IMR-90 (cell line): Measurements from ENCODE around the gene EFCAB8. TPM values are rescaled to one million over a fixed set of nuclear protein-coding genes. Genes with fewer than 3 reads are reported as not detected.

Experiments
- ATAC-seq: fragments of 200-7000 bp; cut with Tn5 transposase; 2 replicates; pipeline ENCODE4 v1.9.1; 2020; ENCODE audit warnings: low read depth, mild to moderate bottlenecking, moderate library complexity
- BruUV-seq: library from RNA; stranded (reverse); fragments of 400-500 nt; replicated peaks from 2 replicates; lab custom pipeline; 2021; lab: Mats Ljungman, UMichigan
- CTCF ChIA-PET: fragments of 300-600 bp; formaldehyde crosslinking; extraction: SDS; loops from one replicate; lab custom pipeline; 2021; ENCODE audit warnings: antibody characterized with exemption; lab: Yijun Ruan, JAX
- POLR2A ChIA-PET: fragments of 300-600 bp; sonication (Branson Sonifier 250); formaldehyde crosslinking; loops from one replicate; lab custom pipeline; 2022; ENCODE audit warnings: antibody characterized with exemption; ENCODE audit not compliant: unreplicated experiment; lab: Charles Lee
- DNase-seq: peaks from one replicate; pipeline ENCODE4 v3.0.0; 2013
- H2AFZ ChIP-seq: replicated peaks from 2 replicates; pipeline ENCODE3; 2013; ENCODE audit warnings: low read length, mild to moderate bottlenecking; ENCODE audit not compliant: poor library complexity
- H2AK5ac ChIP-seq: 2 replicates; pipeline ENCODE4 v1.6.1; 2013; ENCODE audit warnings: low read depth, low read length, inconsistent platforms
- H2AK9ac ChIP-seq: replicated peaks from 2 replicates; pipeline ENCODE3; 2013; ENCODE audit warnings: mild to moderate bottlenecking, low read depth, low read length, moderate library complexity; ENCODE audit not compliant: poor library complexity
- H2BK120ac ChIP-seq: 2 replicates; pipeline ENCODE4 v1.6.1; 2013; ENCODE audit warnings: low read depth, low read length, inconsistent platforms
- H2BK15ac ChIP-seq: 3 replicates; pipeline ENCODE4 v1.6.1; 2013; ENCODE audit warnings: low read depth, low read length, inconsistent platforms
- H2BK20ac ChIP-seq: 2 replicates; pipeline ENCODE4 v1.6.1; 2013; ENCODE audit warnings: low read depth, mild to moderate bottlenecking, inconsistent platforms, low read length, moderate library complexity
- H2BK5ac ChIP-seq: 2 replicates; pipeline ENCODE4 v1.6.1; 2013; ENCODE audit warnings: mild to moderate bottlenecking, low read depth, low read length, inconsistent platforms; ENCODE audit not compliant: poor library complexity, severe bottlenecking
- H3K14ac ChIP-seq: replicated peaks from 2 replicates; pipeline ENCODE4 v1.6.1; 2013; ENCODE audit warnings: low read depth, low read length, inconsistent platforms
- H3K18ac ChIP-seq: 2 replicates; pipeline ENCODE4 v1.6.1; 2013; ENCODE audit warnings: low read depth, low read length, control low read depth
- H3K23ac ChIP-seq: 2 replicates; pipeline ENCODE4 v1.6.1; 2013; ENCODE audit warnings: low read depth, low read length, inconsistent platforms
- H3K27ac ChIP-seq: 2 replicates; pipeline ENCODE4 v1.5.1; 2013; ENCODE audit warnings: mild to moderate bottlenecking, control low read depth, low read length; ENCODE audit not compliant: insufficient read depth
- H3K27me3 ChIP-seq: 2 replicates; pipeline ENCODE4 v1.6.1; 2013; ENCODE audit warnings: low read length; ENCODE audit not compliant: control insufficient read depth, insufficient read depth
- H3K36me3 ChIP-seq: 2 replicates; pipeline ENCODE4 v1.6.1; 2013; ENCODE audit warnings: low read length, mixed read lengths; ENCODE audit not compliant: control insufficient read depth, insufficient read depth
- H3K4ac ChIP-seq: 2 replicates; pipeline ENCODE4 v1.6.1; 2013; ENCODE audit warnings: low read depth, low read length, inconsistent platforms
- H3K4me1 ChIP-seq: 2 replicates; pipeline ENCODE4 v1.6.1; 2013; ENCODE audit warnings: low read length, mixed read lengths; ENCODE audit not compliant: control insufficient read depth, insufficient read depth
- H3K4me2 ChIP-seq: 2 replicates; pipeline ENCODE4 v1.6.1; 2013; ENCODE audit warnings: low read depth, mild to moderate bottlenecking, control low read depth, low read length, moderate library complexity
- H3K4me3 ChIP-seq: 2 replicates; pipeline ENCODE4 v1.5.1; 2013; ENCODE audit warnings: low read depth, mild to moderate bottlenecking, control low read depth, low read length, moderate library complexity; ENCODE audit not compliant: insufficient read depth
- H3K56ac ChIP-seq: 2 replicates; pipeline ENCODE4 v1.6.1; 2013; ENCODE audit warnings: low read length, inconsistent platforms; ENCODE audit not compliant: insufficient read depth; ENCODE audit errors: extremely low read depth
- H3K79me1 ChIP-seq, 2 experiments: 2 replicates each; pipeline ENCODE4 v1.6.1; 2013; ENCODE audit warnings: low read length in 2 of 2, inconsistent platforms in 1 of 2, low read depth in 1 of 2
- H3K9ac ChIP-seq: 2 replicates; pipeline ENCODE4 v1.6.1; 2013; ENCODE audit warnings: low read depth, low read length, control low read depth
- H3K9me1 ChIP-seq: 2 replicates; pipeline ENCODE4 v1.6.1; 2013; ENCODE audit warnings: low read length, inconsistent platforms; ENCODE audit not compliant: insufficient read depth
- H3K9me3 ChIP-seq: 2 replicates; pipeline ENCODE4 v1.6.1; 2013; ENCODE audit warnings: low read length; ENCODE audit not compliant: control insufficient read depth, insufficient read depth
- H4K20me1 ChIP-seq: 2 replicates; pipeline ENCODE4 v1.6.1; 2013; ENCODE audit warnings: low read length, inconsistent platforms; ENCODE audit not compliant: insufficient read depth
- H4K5ac ChIP-seq: 2 replicates; pipeline ENCODE4 v1.6.1; 2013; ENCODE audit warnings: mild to moderate bottlenecking, low read depth, low read length, control low read depth
- H4K8ac ChIP-seq, 2 experiments: 2 replicates each; pipeline ENCODE4 v1.6.1; 2013; ENCODE audit warnings: low read depth in 2 of 2, low read length in 2 of 2, control low read depth in 1 of 2, inconsistent platforms in 1 of 2
- H4K91ac ChIP-seq: 2 replicates; pipeline ENCODE4 v1.6.1; 2013; ENCODE audit warnings: low read depth, low read length, inconsistent platforms; ENCODE audit not compliant: insufficient read depth
- MAFK ChIP-seq: IDR thresholded peaks from 2 replicates; pipeline ENCODE4 v1.6.1; 2012; ENCODE audit warnings: low read depth, low read length, improper control_type of control experiment
- MAZ ChIP-seq: IDR thresholded peaks from 2 replicates; pipeline ENCODE4 v1.6.1; 2012; ENCODE audit warnings: low read depth, mild to moderate bottlenecking, low read length, improper control_type of control experiment, moderate library complexity, borderline replicate concordance
- RCOR1 ChIP-seq: IDR thresholded peaks from 2 replicates; pipeline ENCODE4 v1.6.1; 2012; ENCODE audit warnings: mild to moderate bottlenecking, low read length, improper control_type of control experiment; ENCODE audit not compliant: insufficient replicate concordance
- RFX5 ChIP-seq: IDR thresholded peaks from 2 replicates; pipeline ENCODE4 v1.8.0; 2012; ENCODE audit warnings: low read depth, mild to moderate bottlenecking, low read length, moderate library complexity
- dilution Hi-C: fragments of 300-500 bp; cut with HindIII; formaldehyde crosslinking; loops from one replicate; pipeline ENCODE4 v1.14.3; 2018; ENCODE audit warnings: low sequenced_read_pairs; ENCODE audit not compliant: unreplicated experiment
- in situ Hi-C: fragments of 300-500 bp; cut with MboI; formaldehyde crosslinking; loops from 3 replicates; pipeline ENCODE4 v1.14.3; 2019; ENCODE audit warnings: low sequenced_read_pairs, inconsistent platforms, mixed read lengths
- intact Hi-C: fragments of 100-400 bp; cut with micrococcal nuclease; formaldehyde crosslinking; loops from 2 replicates; pipeline ENCODE4 v1.10.0; 2022
- polyA plus RNA-seq, 3 experiments: library from polyadenylated mRNA; depleted of rRNA; stranded (reverse); fragments of >200 nt; gene quantifications; 2 replicates each; pipeline ENCODE4 v1.2.3, GENCODE V29; 2012; ENCODE audit warnings: low replicate concordance in 1 of 3
- total RNA-seq: library from RNA; depleted of rRNA; stranded (reverse); fragments of >200 nt; gene quantifications from 2 replicates; pipeline ENCODE4 v1.2.3, GENCODE V29; 2012
- TF ChIP-seq, protein P1 (sequence below): fragments of 150-350 bp; IDR thresholded peaks from 2 replicates; pipeline ENCODE4 v1.6.1; 2016; ENCODE audit warnings: low read depth, mild to moderate bottlenecking, low read length, moderate library complexity, borderline replicate concordance
- TF ChIP-seq, protein P2 (sequence below): conservative IDR thresholded peaks from 2 replicates; pipeline ENCODE4 v1.5.1; 2012; ENCODE audit warnings: mild to moderate bottlenecking, low read depth, low read length, improper control_type of control experiment
- TF ChIP-seq, protein P3 (sequence below): fragments of 150-350 bp; IDR thresholded peaks from 2 replicates; pipeline ENCODE4 v1.6.1; 2017; ENCODE audit warnings: mild to moderate bottlenecking, antibody characterized with exemption, low read length, low read depth

EFCAB8 gene
- total and polyA plus RNA-seq, 2 of the 4 experiments (the other 2 are of a cell fraction) = not detected

DNA sequence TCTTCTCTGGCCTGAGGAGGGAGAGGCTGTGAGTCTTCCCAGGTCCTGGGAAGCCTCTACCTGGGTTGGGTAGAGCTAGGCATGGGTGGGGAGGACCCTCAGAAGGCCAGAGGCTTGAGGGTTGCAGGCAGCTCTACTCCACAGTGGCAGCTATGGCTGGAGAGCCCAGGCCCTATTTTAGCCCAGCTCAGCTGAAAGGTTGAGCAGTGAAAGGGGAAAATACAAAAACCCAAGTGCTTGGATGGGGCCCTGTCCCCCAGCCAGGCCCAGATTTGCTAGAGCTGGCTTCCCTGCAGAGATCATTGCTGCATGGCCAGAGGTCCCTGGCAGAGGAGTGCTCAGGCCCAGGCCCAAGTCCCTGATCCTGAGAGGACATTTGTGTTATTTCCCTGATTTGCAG is 99.9 kb downstream of the EFCAB8 start:
- no peak overlapping the region for H3K56ac ChIP-seq
- dilution Hi-C loops (no loop called here), intact Hi-C loops (no loop called here), in situ Hi-C loops (no loop called here)
- no peak overlapping the region for H3K18ac ChIP-seq
- DNase-seq (no peak), ATAC-seq (no peak)
- no peak overlapping the region for H2AK5ac ChIP-seq
- H3K9me1 ChIP-seq = no peaks in the 10 kb centered on the region
- H2BK120ac ChIP-seq = no peak overlapping the region
- no peak overlapping the region for H2BK15ac ChIP-seq
- H2BK5ac ChIP-seq = no peak overlapping the region
- H4K5ac ChIP-seq = no peak overlapping the region
- ChIA-PET POLR2A (no interaction called here), CTCF (no interaction called here)
- H2AK9ac ChIP-seq = no peak overlapping the region
- H3K4me3 ChIP-seq = no peak overlapping the region
- H3K4me2 ChIP-seq = no peak overlapping the region
- H3K9ac ChIP-seq = no peak overlapping the region
- no peak overlapping the region for H3K27ac ChIP-seq
- BruUV-seq = no TSS peak
- TF ChIP-seq RFX5 = no peak
- no peak for TF ChIP-seq MAFK
- no peak for TF ChIP-seq MAZ
- TF ChIP-seq, protein P1, sequence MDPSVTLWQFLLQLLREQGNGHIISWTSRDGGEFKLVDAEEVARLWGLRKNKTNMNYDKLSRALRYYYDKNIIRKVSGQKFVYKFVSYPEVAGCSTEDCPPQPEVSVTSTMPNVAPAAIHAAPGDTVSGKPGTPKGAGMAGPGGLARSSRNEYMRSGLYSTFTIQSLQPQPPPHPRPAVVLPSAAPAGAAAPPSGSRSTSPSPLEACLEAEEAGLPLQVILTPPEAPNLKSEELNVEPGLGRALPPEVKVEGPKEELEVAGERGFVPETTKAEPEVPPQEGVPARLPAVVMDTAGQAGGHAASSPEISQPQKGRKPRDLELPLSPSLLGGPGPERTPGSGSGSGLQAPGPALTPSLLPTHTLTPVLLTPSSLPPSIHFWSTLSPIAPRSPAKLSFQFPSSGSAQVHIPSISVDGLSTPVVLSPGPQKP = no peak
- TF ChIP-seq RCOR1 = no peak
- TF ChIP-seq, protein P2, sequence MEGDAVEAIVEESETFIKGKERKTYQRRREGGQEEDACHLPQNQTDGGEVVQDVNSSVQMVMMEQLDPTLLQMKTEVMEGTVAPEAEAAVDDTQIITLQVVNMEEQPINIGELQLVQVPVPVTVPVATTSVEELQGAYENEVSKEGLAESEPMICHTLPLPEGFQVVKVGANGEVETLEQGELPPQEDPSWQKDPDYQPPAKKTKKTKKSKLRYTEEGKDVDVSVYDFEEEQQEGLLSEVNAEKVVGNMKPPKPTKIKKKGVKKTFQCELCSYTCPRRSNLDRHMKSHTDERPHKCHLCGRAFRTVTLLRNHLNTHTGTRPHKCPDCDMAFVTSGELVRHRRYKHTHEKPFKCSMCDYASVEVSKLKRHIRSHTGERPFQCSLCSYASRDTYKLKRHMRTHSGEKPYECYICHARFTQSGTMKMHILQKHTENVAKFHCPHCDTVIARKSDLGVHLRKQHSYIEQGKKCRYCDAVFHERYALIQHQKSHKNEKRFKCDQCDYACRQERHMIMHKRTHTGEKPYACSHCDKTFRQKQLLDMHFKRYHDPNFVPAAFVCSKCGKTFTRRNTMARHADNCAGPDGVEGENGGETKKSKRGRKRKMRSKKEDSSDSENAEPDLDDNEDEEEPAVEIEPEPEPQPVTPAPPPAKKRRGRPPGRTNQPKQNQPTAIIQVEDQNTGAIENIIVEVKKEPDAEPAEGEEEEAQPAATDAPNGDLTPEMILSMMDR = no peak
- TF ChIP-seq, protein P3, sequence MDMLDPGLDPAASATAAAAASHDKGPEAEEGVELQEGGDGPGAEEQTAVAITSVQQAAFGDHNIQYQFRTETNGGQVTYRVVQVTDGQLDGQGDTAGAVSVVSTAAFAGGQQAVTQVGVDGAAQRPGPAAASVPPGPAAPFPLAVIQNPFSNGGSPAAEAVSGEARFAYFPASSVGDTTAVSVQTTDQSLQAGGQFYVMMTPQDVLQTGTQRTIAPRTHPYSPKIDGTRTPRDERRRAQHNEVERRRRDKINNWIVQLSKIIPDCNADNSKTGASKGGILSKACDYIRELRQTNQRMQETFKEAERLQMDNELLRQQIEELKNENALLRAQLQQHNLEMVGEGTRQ = no peak
- no peak overlapping the region for H2BK20ac ChIP-seq
- no peaks in the 10 kb centered on the region for H3K36me3 ChIP-seq
- no peak overlapping the region for H3K14ac ChIP-seq
- no peak overlapping the region for H2AFZ ChIP-seq
- H3K9me3 ChIP-seq = peaks cover 6% of the 10 kb centered on the region
- H3K27me3 ChIP-seq = peaks cover 2% of the 10 kb centered on the region; the same call in 1 of the 2 replicates
- H4K8ac ChIP-seq = no peak overlapping the region
- no peak overlapping the region for H3K4ac ChIP-seq
- H4K91ac ChIP-seq = no peak overlapping the region
- H3K23ac ChIP-seq = no peak overlapping the region
- H4K20me1 ChIP-seq = no peaks in the 10 kb centered on the region
- no peaks in the 10 kb centered on the region for H3K4me1 ChIP-seq
- H3K79me1 ChIP-seq = no peaks in the 10 kb centered on the region
